Astrocyte (in vitro differentiated cells and primary cell): Measurements from ENCODE around the gene COG7. TPM values are rescaled to one million over a fixed set of nuclear protein-coding genes. Genes with fewer than 3 reads are reported as not detected.

Source experiments
- DNase-seq: peaks from one replicate; pipeline ENCODE4 v3.0.0-alpha.2; 2010; ENCODE audit warnings: low read depth
- FAIRE-seq: peaks from 2 replicates; lab custom pipeline; 2011; peaks lifted over from hg19 to GRCh38; lab: Jason Lieb, UNC
- H2AFZ ChIP-seq: 2 replicates; pipeline ENCODE4 v1.6.0; 2012; ENCODE audit warnings: low read depth, low read length, inconsistent platforms
- H3K27ac ChIP-seq: 2 replicates; pipeline ENCODE4 v1.5.1; 2011; ENCODE audit warnings: low read depth, low read length, inconsistent platforms
- H3K27me3 ChIP-seq: 2 replicates; pipeline ENCODE4 v1.6.0; 2011; ENCODE audit warnings: low read length, inconsistent platforms; ENCODE audit not compliant: insufficient read depth
- H3K36me3 ChIP-seq: 2 replicates; pipeline ENCODE4 v1.5.1; 2011; ENCODE audit warnings: low read length, inconsistent platforms; ENCODE audit not compliant: insufficient read depth
- H3K4me1 ChIP-seq: 2 replicates; pipeline ENCODE4 v1.5.1; 2011; ENCODE audit warnings: low read length, inconsistent platforms; ENCODE audit not compliant: insufficient read depth
- H3K4me2 ChIP-seq: 2 replicates; pipeline ENCODE4 v1.6.0; 2012; ENCODE audit warnings: low read length, inconsistent platforms
- H3K4me3 ChIP-seq: 2 replicates; pipeline ENCODE4 v1.5.1; 2011; ENCODE audit warnings: low read depth, mild to moderate bottlenecking, low read length, inconsistent platforms; ENCODE audit not compliant: insufficient read depth
- H3K79me2 ChIP-seq: 2 replicates; pipeline ENCODE4 v1.6.0; 2012; ENCODE audit warnings: mild to moderate bottlenecking, low read length, inconsistent platforms; ENCODE audit not compliant: insufficient read depth
- H3K9ac ChIP-seq: 2 replicates; pipeline ENCODE4 v1.6.0; 2012; ENCODE audit warnings: mild to moderate bottlenecking, low read length, inconsistent platforms
- H3K9me3 ChIP-seq: 2 replicates; pipeline ENCODE4 v1.5.1; 2012; ENCODE audit warnings: low read depth, mild to moderate bottlenecking, low read length, inconsistent platforms; ENCODE audit not compliant: insufficient read depth
- H4K20me1 ChIP-seq: 2 replicates; pipeline ENCODE4 v1.6.0; 2012; ENCODE audit warnings: low read length, inconsistent platforms; ENCODE audit not compliant: insufficient read depth
- H3K27ac Mint-ChIP-seq: one replicate; pipeline ENCODE4 v1.8.0; 2021; ENCODE audit warnings: mild to moderate bottlenecking, mixed read lengths; ENCODE audit not compliant: unreplicated experiment
- H3K27me3 Mint-ChIP-seq: one replicate; pipeline ENCODE4 v1.8.0; 2021; ENCODE audit warnings: low read depth, mixed read lengths; ENCODE audit not compliant: unreplicated experiment
- H3K36me3 Mint-ChIP-seq: one replicate; pipeline ENCODE4 v1.8.0; 2021; ENCODE audit warnings: low read depth, mixed read lengths; ENCODE audit not compliant: unreplicated experiment
- H3K4me1 Mint-ChIP-seq: one replicate; pipeline ENCODE4 v1.8.0; 2021; ENCODE audit warnings: low read depth, mixed read lengths; ENCODE audit not compliant: unreplicated experiment
- H3K4me3 Mint-ChIP-seq: one replicate; pipeline ENCODE4 v1.8.0; 2021; ENCODE audit warnings: mild to moderate bottlenecking, moderate library complexity, mixed read lengths; ENCODE audit not compliant: unreplicated experiment
- H3K9me3 Mint-ChIP-seq: one replicate; pipeline ENCODE4 v1.8.0; 2021; ENCODE audit warnings: mild to moderate bottlenecking, mixed read lengths; ENCODE audit not compliant: unreplicated experiment
- EZH2 ChIP-seq: IDR thresholded peaks from 2 replicates; pipeline ENCODE4 v1.6.1; 2012; ENCODE audit warnings: mild to moderate bottlenecking, low read length, inconsistent platforms; ENCODE audit not compliant: insufficient read depth
- total RNA-seq: library from RNA; stranded (reverse); gene quantifications from 2 replicates; pipeline ENCODE4 v1.2.1, GENCODE V29; 2021
- TF ChIP-seq, protein P1 (sequence below): IDR thresholded peaks from 2 replicates; pipeline ENCODE4 v1.5.1; 2011; ENCODE audit warnings: low read depth, mild to moderate bottlenecking, inconsistent platforms, low read length, moderate library complexity; ENCODE audit not compliant: insufficient read depth

The COG7 gene
- total RNA-seq, 1 donor from 2014 or later = 19.8 TPM

DNA sequence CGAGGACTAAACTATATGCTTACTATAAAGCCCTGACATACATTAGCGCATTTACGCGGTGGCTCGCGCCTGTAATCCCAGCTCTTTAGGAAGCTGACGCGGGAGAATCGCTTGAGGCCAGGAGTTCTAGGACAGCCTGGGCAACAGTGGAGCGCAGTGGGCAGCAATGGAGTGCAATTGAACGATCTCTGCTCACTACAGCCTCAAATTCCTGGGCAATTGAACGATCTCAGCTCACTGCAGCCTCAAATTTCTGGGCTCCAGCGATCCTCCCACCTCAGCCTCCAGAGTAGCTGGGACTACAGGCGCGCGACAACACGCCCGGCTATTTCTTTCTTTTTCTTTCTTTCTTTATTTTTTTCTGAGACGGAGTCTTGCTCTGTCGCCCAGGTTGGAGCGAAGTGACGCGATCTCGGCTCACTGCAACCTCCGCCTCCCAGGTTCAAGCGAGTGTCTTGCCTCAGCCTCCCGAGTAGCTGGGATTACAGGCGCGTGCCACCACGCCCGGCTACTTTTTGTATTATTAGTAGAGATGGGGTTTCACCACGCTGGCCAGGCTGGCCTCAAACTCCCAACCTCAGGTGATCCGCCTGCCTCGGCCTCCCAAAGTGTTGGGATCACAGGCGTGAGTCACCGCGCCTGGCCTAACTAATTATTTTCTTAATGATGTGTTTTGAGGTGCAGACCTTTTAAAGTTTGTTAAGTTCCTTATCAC, 506 bp upstream of the COG7 start:
- FAIRE-seq (no peak), DNase-seq (no peak)
- Histone ChIP-seq H3K4me1 (peaks cover 2% of the 10 kb centered on the region), H3K9me3 (no peaks in the 10 kb centered on the region), H3K4me3 (peak overlapping the region; percentile 91), H2AFZ (peak overlapping the region; percentile 95), H3K4me2 (peak overlapping the region; percentile 89), H3K79me2 (peaks cover 36% of the 10 kb centered on the region), H3K9ac (peak overlapping the region; percentile 92), H3K27ac (peak overlapping the region; percentile 82), H4K20me1 (peaks cover 5% of the 10 kb centered on the region), H3K27me3 (no peaks in the 10 kb centered on the region), H3K36me3 (no peaks in the 10 kb centered on the region)
- peak overlapping the region; percentile 96 for H3K27ac Mint-ChIP-seq
- H3K4me1 Mint-ChIP-seq = peaks cover 5% of the 10 kb centered on the region
- H3K9me3 Mint-ChIP-seq = no peaks in the 10 kb centered on the region
- TF ChIP-seq, protein P1, sequence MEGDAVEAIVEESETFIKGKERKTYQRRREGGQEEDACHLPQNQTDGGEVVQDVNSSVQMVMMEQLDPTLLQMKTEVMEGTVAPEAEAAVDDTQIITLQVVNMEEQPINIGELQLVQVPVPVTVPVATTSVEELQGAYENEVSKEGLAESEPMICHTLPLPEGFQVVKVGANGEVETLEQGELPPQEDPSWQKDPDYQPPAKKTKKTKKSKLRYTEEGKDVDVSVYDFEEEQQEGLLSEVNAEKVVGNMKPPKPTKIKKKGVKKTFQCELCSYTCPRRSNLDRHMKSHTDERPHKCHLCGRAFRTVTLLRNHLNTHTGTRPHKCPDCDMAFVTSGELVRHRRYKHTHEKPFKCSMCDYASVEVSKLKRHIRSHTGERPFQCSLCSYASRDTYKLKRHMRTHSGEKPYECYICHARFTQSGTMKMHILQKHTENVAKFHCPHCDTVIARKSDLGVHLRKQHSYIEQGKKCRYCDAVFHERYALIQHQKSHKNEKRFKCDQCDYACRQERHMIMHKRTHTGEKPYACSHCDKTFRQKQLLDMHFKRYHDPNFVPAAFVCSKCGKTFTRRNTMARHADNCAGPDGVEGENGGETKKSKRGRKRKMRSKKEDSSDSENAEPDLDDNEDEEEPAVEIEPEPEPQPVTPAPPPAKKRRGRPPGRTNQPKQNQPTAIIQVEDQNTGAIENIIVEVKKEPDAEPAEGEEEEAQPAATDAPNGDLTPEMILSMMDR = no peak
- TF ChIP-seq EZH2 = no peak
- H3K27me3 Mint-ChIP-seq = no peaks in the 10 kb centered on the region
- H3K36me3 Mint-ChIP-seq = peaks cover 5% of the 10 kb centered on the region
- peak overlapping the region; percentile 98 for H3K4me3 Mint-ChIP-seq

DNA sequence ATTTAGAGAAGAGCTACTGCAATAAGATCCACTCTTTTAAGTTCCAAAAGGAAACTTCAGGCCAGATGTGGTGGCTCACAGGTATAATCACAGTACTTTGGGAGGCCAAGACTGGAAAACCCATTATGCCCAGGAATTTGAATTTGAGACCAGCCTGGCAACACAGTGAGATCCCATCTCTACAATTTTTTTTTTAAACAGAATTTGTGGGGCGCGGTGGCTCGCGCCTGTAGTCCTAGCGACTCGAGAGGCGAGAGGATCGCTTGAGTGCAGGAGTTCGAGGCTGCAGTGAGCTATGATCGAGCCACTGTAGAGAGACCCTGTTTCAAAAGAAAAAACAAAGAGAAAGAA, 793 bp downstream of the COG7 start:
- peak overlapping the region; percentile 82 for H3K27ac ChIP-seq
- H3K9me3 Mint-ChIP-seq = no peaks in the 10 kb centered on the region
- FAIRE-seq = no peak

More for the DNA sequence above, 793 bp downstream of the COG7 start:
- H3K4me2 ChIP-seq = peak overlapping the region; percentile 89
- H4K20me1 ChIP-seq = peaks cover 12% of the 10 kb centered on the region
- H3K4me3 ChIP-seq = peak overlapping the region; percentile 91
- peaks cover 43% of the 10 kb centered on the region for H3K79me2 ChIP-seq
- peak overlapping the region; percentile 95 for H2AFZ ChIP-seq
- Mint-ChIP-seq H3K36me3 (peaks cover 8% of the 10 kb centered on the region), H3K4me1 (peaks cover 5% of the 10 kb centered on the region), H3K27ac (peak overlapping the region; percentile 96), H3K27me3 (no peaks in the 10 kb centered on the region), H3K4me3 (peak overlapping the region; percentile 98)
- no peaks in the 10 kb centered on the region for H3K27me3 ChIP-seq
- H3K4me1 ChIP-seq = peaks cover 7% of the 10 kb centered on the region
- H3K9ac ChIP-seq = peak overlapping the region; percentile 92
- H3K9me3 ChIP-seq = no peaks in the 10 kb centered on the region
- TF ChIP-seq, protein P1 = no peak
- no peak for TF ChIP-seq EZH2
- DNase-seq = no peak
- H3K36me3 ChIP-seq = no peaks in the 10 kb centered on the region
